GM12891 (cell line): ENCODE measurements around the gene CDH13.

Experiments used
- DNase-seq: peaks from one replicate; pipeline ENCODE4 v3.0.0; 2011; ENCODE audit warnings: low spot score; ENCODE audit not compliant: insufficient read length
- FAIRE-seq: peaks from 2 replicates; lab custom pipeline; 2011; peaks lifted over from hg19 to GRCh38; lab: Jason Lieb, UNC
- PAX5 ChIP-seq: IDR thresholded peaks from 2 replicates; pipeline ENCODE4 v1.6.1; 2011; ENCODE audit warnings: low read length, moderate library complexity, mild to moderate bottlenecking; ENCODE audit not compliant: insufficient read depth, severe bottlenecking
- POLR2A ChIP-seq: IDR thresholded peaks from 2 replicates; pipeline ENCODE4 v1.6.1; 2011; ENCODE audit warnings: low read depth, low read length, control low read depth
- POLR2AphosphoS5 ChIP-seq: IDR thresholded peaks from 2 replicates; pipeline ENCODE4 v1.6.1; 2011; ENCODE audit warnings: low read depth, low read length, control low read depth
- POU2F2 ChIP-seq: IDR thresholded peaks from 2 replicates; pipeline ENCODE4 v1.6.1; 2011; ENCODE audit warnings: low read depth, mild to moderate bottlenecking, control low read depth, low read length, moderate library complexity
- SPI1 ChIP-seq: IDR thresholded peaks from 2 replicates; pipeline ENCODE4 v1.6.1; 2011; ENCODE audit warnings: low read depth, low read length, control low read depth
- TAF1 ChIP-seq: IDR thresholded peaks from 2 replicates; pipeline ENCODE4 v1.6.1; 2011; ENCODE audit warnings: low read depth, low read length, control low read depth

CDH13 gene

GRCh38 chr16:83010776-83011720 is 384.3 kb downstream of the CDH13 start:
- TF ChIP-seq PAX5: no peak
- TF ChIP-seq POU2F2: no peak
- TF ChIP-seq SPI1: no peak
- TF ChIP-seq POLR2A: no peak
- no peak for TF ChIP-seq POLR2AphosphoS5
- no peak for TF ChIP-seq TAF1
- FAIRE-seq: no peak
- no peak for DNase-seq

GRCh38 chr16:83011939-83012338 is 385.2 kb downstream of the CDH13 start:
- FAIRE-seq: no peak
- TF ChIP-seq POLR2A (no peak), POLR2AphosphoS5 (no peak), SPI1 (no peak), POU2F2 (no peak), PAX5 (no peak), TAF1 (no peak)
- no peak for DNase-seq

- TF ChIP-seq POU2F2 (no peak), POLR2AphosphoS5 (no peak), POLR2A (no peak), SPI1 (no peak), PAX5 (no peak)
- FAIRE-seq (no peak), DNase-seq (no peak)
Measured at GRCh38 chr16:83013071-83013470, 386.3 kb downstream of the CDH13 start.

GRCh38 chr16:83019963-83020362 is 393.2 kb downstream of the CDH13 start:
- no peak for DNase-seq
- no peak for FAIRE-seq
- TF ChIP-seq POLR2AphosphoS5 (no peak), TAF1 (no peak), SPI1 (no peak), POLR2A (no peak), PAX5 (no peak), POU2F2 (no peak)

GRCh38 chr16:83021045-83021444 is 394.3 kb downstream of the CDH13 start:
- FAIRE-seq (no peak), DNase-seq (no peak)
- TF ChIP-seq POLR2AphosphoS5 (no peak), PAX5 (no peak), POU2F2 (no peak), POLR2A (no peak), TAF1 (no peak), SPI1 (no peak)

GRCh38 chr16:83021746-83022145 is 395.0 kb downstream of the CDH13 start:
- no peak for TF ChIP-seq POLR2AphosphoS5
- TF ChIP-seq SPI1: no peak
- no peak for TF ChIP-seq POLR2A
- no peak for TF ChIP-seq POU2F2
- no peak for TF ChIP-seq PAX5
- no peak for TF ChIP-seq TAF1
- no peak for DNase-seq

GRCh38 chr16:83023011-83023410 is 396.2 kb downstream of the CDH13 start:
- no peak for FAIRE-seq
- no peak for DNase-seq
- TF ChIP-seq PAX5 (no peak), POLR2A (no peak), TAF1 (no peak), POLR2AphosphoS5 (no peak), POU2F2 (no peak), SPI1 (no peak)

More at GRCh38 chr16:83021746-83022145, 395.0 kb downstream of the CDH13 start:
- FAIRE-seq: no peak

- TF ChIP-seq SPI1: no peak
- TF ChIP-seq POLR2A: no peak
- TF ChIP-seq TAF1: no peak
- no peak for TF ChIP-seq POLR2AphosphoS5
- no peak for TF ChIP-seq POU2F2
- DNase-seq (no peak), FAIRE-seq (no peak)
Measured at GRCh38 chr16:83023640-83024039, 396.9 kb downstream of the CDH13 start.

GRCh38 chr16:83027973-83028372 is 401.2 kb downstream of the CDH13 start:
- TF ChIP-seq POU2F2 (no peak), POLR2AphosphoS5 (no peak), POLR2A (no peak), SPI1 (no peak), PAX5 (no peak), TAF1 (no peak)
- DNase-seq (no peak), FAIRE-seq (no peak)

GRCh38 chr16:83029467-83029866 is 402.7 kb downstream of the CDH13 start:
- TF ChIP-seq SPI1 (no peak), POU2F2 (no peak)
- DNase-seq: no peak
- FAIRE-seq: no peak
